ENCODE data around the gene FBH1. TPM values are rescaled to one million over a fixed set of nuclear protein-coding genes. Genes with fewer than 3 reads are reported as not detected.
A peak's percentile ranks its signal among the peaks of the same experiment; 100 is the strongest.

FBH1 gene
- total RNA-seq, 4 donors from 2014 or later = 62.6 to 96.9 (median 68.2) TPM

DNA sequence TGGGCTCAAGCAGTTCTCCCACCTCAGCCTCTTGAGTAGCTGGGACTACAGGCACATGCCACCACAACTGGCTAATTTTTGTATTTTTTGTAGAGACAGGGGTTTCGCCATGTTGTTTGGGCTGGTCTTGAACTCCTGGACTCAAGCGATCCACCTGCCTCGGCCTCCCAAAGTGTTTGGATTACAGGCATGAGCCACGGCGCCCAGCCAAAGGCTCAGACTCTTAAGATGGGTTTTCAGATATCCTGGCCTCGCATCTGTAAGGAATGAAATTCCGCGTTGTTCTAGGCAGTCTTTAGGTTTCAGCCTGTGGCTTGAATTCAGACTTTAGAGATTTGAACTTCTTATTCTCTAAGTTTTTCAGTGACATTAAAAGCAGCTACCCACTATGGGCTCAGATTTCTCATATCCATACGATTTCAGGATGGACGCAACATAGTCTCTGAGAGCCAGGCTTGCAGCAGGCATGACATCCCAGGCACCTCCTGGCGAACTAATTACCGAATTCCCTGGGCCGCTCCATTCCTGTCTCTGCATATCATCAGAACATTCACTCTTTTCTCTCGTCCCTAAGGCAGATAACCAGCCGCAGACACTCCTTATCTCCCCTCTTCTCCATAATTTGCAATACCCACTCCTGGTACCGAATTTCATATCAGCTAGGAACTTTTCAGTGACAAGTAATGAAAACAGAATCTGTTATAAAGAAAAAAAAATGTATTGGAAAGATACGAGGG lies 57.6 kb downstream of the FBH1 start:
- ATAC-seq = no peak
- no peaks in the 10 kb centered on the region for H3K9me3 ChIP-seq
- H3K4me1 ChIP-seq = peaks cover 16 to 24% of the 10 kb centered on the region in 2 donors
- no peaks in the 10 kb centered on the region for H3K27me3 ChIP-seq
- H3K36me3 ChIP-seq = peaks cover 0 to 3% of the 10 kb centered on the region in 2 donors
- TF ChIP-seq CTCF (IDR thresholded peaks at IDR 0.05 in 4 of 5, conservative IDR thresholded peaks at IDR 0.05 in 1 of 5) (no peak), POLR2A (IDR thresholded peaks at IDR 0.05) (no peak)
- DNase-seq = no peak
- no peak overlapping the region for H3K4me3 ChIP-seq
- in situ Hi-C loops (cut with MboI; ENCODE audit: low sequenced_read_pairs in 4 of 4) = no loop called here
- intact Hi-C loops (cut with DNase I; ENCODE audit: low total_unique reads) = no loop called here
- H3K27ac ChIP-seq = no peak overlapping the region

DNA sequence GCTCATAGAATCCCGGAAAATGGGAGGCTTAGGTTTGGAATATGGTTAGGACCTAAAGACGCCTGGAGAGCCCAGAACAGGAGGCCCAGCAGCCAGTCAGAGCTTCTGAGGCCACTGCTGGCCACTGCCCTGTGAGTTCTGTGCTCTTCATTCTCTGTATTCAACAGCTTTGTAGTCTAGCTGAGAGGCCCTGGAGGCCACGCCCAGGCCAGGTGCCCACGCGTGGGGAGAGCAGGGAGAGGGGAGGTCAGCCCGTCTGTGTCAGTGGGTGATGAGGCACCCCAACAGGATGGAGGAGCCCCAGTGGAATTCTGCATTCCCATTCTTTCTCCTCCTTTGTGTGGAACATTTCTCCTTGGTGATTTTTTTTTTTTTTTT lies 58.2 kb downstream of the FBH1 start:
- intact Hi-C loops (cut with DNase I; ENCODE audit: low total_unique reads) = no loop called here
- Histone ChIP-seq H3K36me3 (peaks cover 0 to 6% of the 10 kb centered on the region in 2 donors), H3K9me3 (no peaks in the 10 kb centered on the region), H3K4me1 (peaks cover 16 to 23% of the 10 kb centered on the region in 2 donors), H3K27me3 (no peaks in the 10 kb centered on the region), H3K4me3 (no peak overlapping the region), H3K27ac (no peak overlapping the region)
- no peak for DNase-seq
- TF ChIP-seq POLR2A (IDR thresholded peaks at IDR 0.05) (no peak), CTCF (IDR thresholded peaks at IDR 0.05 in 4 of 5, conservative IDR thresholded peaks at IDR 0.05 in 1 of 5) (no peak)
- ATAC-seq = no peak
- in situ Hi-C loops (cut with MboI; ENCODE audit: low sequenced_read_pairs in 4 of 4) = no loop called here

GRCh38 chr10:5949009-5949759 lies 59.1 kb downstream of the FBH1 start:
- intact Hi-C loops (cut with DNase I; ENCODE audit: low total_unique reads) = no loop called here
- TF ChIP-seq POLR2A (IDR thresholded peaks at IDR 0.05) (no peak), CTCF (IDR thresholded peaks at IDR 0.05 in 4 of 5, conservative IDR thresholded peaks at IDR 0.05 in 1 of 5) (no peak)
- Histone ChIP-seq H3K36me3 (peaks cover 0 to 6% of the 10 kb centered on the region in 2 donors), H3K4me1 (peaks cover 7 to 13% of the 10 kb centered on the region in 2 donors), H3K4me3 (no peak overlapping the region), H3K9me3 (no peaks in the 10 kb centered on the region), H3K27me3 (no peaks in the 10 kb centered on the region), H3K27ac (no peak overlapping the region)
- DNase-seq = peak in 1 of 2 donors; percentile 37
- no peak for ATAC-seq
- in situ Hi-C loops (cut with MboI; ENCODE audit: low sequenced_read_pairs in 4 of 4) = no loop called here

DNA sequence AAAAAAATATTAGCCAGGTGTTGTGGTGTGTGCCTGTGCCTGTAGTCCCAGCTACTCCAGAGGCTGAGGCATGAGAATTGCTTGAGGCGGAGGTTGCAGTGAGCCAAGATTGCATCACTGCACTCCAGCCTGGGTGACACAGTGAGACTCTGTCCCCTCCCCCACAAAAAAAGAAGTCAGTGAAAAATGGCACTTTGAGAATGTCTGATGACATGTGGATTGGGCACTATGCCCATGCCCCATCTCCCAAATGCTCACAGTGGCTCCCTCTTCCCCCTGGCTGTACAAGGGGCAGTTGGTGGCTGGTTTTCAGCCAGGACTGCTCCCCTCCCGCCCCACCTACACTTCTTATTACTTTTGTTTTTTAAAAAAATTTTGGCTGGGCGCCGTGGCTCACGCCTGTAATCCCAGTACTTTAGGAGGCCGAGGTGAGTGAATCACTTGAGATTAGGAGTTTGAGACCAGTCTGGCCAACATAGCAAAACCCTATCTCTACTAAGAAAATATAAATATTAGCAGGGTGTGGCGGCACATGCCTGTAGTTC lies 61.2 kb downstream of the FBH1 start:
- Histone ChIP-seq H3K9me3 (no peaks in the 10 kb centered on the region), H3K4me3 (no peak overlapping the region), H3K36me3 (peaks cover 0 to 18% of the 10 kb centered on the region in 2 donors), H3K27me3 (no peaks in the 10 kb centered on the region), H3K4me1 (no peaks in the 10 kb centered on the region), H3K27ac (peak overlapping the region in 2 of 4 donors; percentile 18 to 43)
- intact Hi-C loops (cut with DNase I; ENCODE audit: low total_unique reads) = no loop called here
- ATAC-seq (peak; percentile 23 to 73), DNase-seq (peak in 1 of 2 donors; percentile 67)
- in situ Hi-C loops (cut with MboI; ENCODE audit: low sequenced_read_pairs in 4 of 4) = no loop called here
- TF ChIP-seq POLR2A (IDR thresholded peaks at IDR 0.05) (no peak), CTCF (IDR thresholded peaks at IDR 0.05 in 4 of 5, conservative IDR thresholded peaks at IDR 0.05 in 1 of 5) (no peak)

Measured in gastrocnemius medialis (tissue), 4 donors.